OCI-LY1 (cell line): Measurements from ENCODE around the gene COX19.
A peak's percentile ranks its signal among the peaks of the same experiment; 100 is the strongest.

Source experiments
- CTCF ChIP-seq: fragments of 200-600 bp; sonication (generic), shearing (Covaris generic); IDR thresholded peaks from 2 replicates; pipeline ENCODE4 v1.5.1; 2017; ENCODE audit warnings: mild to moderate bottlenecking, antibody characterized with exemption, low read length, moderate library complexity, mixed read lengths
- EZH2 ChIP-seq: fragments of 200-600 bp; sonication (generic), shearing (Covaris generic); IDR thresholded peaks from 2 replicates; pipeline ENCODE4 v1.8.0; 2017; ENCODE audit warnings: borderline replicate concordance, mixed run types, mild to moderate bottlenecking, antibody characterized with exemption, low read length, moderate library complexity, mixed read lengths

- peak; percentile 65 for TF ChIP-seq CTCF
- no peak for TF ChIP-seq EZH2
Measured at GRCh38 chr7:1020849-1021251, 45.5 kb upstream of the COX19 start.
